H1 (cell line): ENCODE results near the gene HLA-A.
A peak's percentile ranks its signal among the peaks of the same experiment; 100 is the strongest.

Experiments
- CTCF ChIP-seq, 3 experiments: IDR thresholded peaks; 1 replicate in 2 of 3; 2 replicates in 1 of 3; pipeline versions ENCODE4 v1.5.1 to v1.6.1; 2011; ENCODE audit warnings: low read length in 3 of 3, mild to moderate bottlenecking in 3 of 3, inconsistent platforms in 2 of 3, low read depth in 1 of 3, moderate library complexity in 1 of 3; ENCODE audit not compliant: insufficient read depth in 1 of 3; ENCODE audit errors: control extremely low read depth in 1 of 3
- EP300 ChIP-seq, 2 experiments: IDR thresholded peaks; 1 replicate in 1 of 2; 2 replicates in 1 of 2; pipeline ENCODE4 v1.6.1; 2011 to 2012; ENCODE audit warnings: low read depth in 2 of 2, low read length in 2 of 2, mild to moderate bottlenecking in 2 of 2, borderline replicate concordance in 1 of 2, inconsistent platforms in 1 of 2, moderate library complexity in 1 of 2
- MAFK ChIP-seq: IDR thresholded peaks from 2 replicates; pipeline ENCODE4 v1.6.1; 2012; ENCODE audit warnings: low read depth, mild to moderate bottlenecking, improper control_type of control experiment, low read length
- RFX5 ChIP-seq: IDR thresholded peaks from 2 replicates; pipeline ENCODE4 v1.6.1; 2011; ENCODE audit warnings: low read depth, low read length, improper control_type of control experiment, borderline replicate concordance

- TF ChIP-seq CTCF (IDR thresholded peaks at IDR 0.05; ENCODE audit: control extremely low read depth in 1 of 3, insufficient read depth in 1 of 3, low read depth in 1 of 3, low read length in 3 of 3) (no peak), MAFK (no peak), EP300 (IDR thresholded peaks at IDR 0.05; ENCODE audit: borderline replicate concordance in 1 of 2, low read depth in 2 of 2, low read length in 2 of 2) (no peak), RFX5 (peak; percentile 97)
Measured at GRCh38 chr6:29942275-29943052, at the start of gene HLA-A.
